ENCODE data around the gene PHF3. TPM values are rescaled to one million over a fixed set of nuclear protein-coding genes. Genes with fewer than 3 reads are reported as not detected.

The PHF3 gene, protein sequence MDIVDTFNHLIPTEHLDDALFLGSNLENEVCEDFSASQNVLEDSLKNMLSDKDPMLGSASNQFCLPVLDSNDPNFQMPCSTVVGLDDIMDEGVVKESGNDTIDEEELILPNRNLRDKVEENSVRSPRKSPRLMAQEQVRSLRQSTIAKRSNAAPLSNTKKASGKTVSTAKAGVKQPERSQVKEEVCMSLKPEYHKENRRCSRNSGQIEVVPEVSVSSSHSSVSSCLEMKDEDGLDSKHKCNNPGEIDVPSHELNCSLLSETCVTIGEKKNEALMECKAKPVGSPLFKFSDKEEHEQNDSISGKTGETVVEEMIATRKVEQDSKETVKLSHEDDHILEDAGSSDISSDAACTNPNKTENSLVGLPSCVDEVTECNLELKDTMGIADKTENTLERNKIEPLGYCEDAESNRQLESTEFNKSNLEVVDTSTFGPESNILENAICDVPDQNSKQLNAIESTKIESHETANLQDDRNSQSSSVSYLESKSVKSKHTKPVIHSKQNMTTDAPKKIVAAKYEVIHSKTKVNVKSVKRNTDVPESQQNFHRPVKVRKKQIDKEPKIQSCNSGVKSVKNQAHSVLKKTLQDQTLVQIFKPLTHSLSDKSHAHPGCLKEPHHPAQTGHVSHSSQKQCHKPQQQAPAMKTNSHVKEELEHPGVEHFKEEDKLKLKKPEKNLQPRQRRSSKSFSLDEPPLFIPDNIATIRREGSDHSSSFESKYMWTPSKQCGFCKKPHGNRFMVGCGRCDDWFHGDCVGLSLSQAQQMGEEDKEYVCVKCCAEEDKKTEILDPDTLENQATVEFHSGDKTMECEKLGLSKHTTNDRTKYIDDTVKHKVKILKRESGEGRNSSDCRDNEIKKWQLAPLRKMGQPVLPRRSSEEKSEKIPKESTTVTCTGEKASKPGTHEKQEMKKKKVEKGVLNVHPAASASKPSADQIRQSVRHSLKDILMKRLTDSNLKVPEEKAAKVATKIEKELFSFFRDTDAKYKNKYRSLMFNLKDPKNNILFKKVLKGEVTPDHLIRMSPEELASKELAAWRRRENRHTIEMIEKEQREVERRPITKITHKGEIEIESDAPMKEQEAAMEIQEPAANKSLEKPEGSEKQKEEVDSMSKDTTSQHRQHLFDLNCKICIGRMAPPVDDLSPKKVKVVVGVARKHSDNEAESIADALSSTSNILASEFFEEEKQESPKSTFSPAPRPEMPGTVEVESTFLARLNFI (N-terminal part only)
- total RNA-seq (66.6 TPM), polyA plus RNA-seq (18.5 TPM)
- long read RNA-seq, donor 1 = 0 reads
- long read RNA-seq, donor 2 = 0 reads
- long read RNA-seq, donor 3, partial matches to known transcripts = 8 of 8 reads
- long read RNA-seq, donor 3, other reads (novel, unspliced or antisense) = 0 of 8 reads
- long read RNA-seq, donor 4, partial matches to known transcripts = 0 of 1 reads
- long read RNA-seq, donor 4, other reads (novel, unspliced or antisense) = 0 of 1 reads
- long read RNA-seq, donor 5, partial matches to known transcripts = 28 of 28 reads
- long read RNA-seq, donor 5, other reads (novel, unspliced or antisense) = 0 of 28 reads
- long read RNA-seq, donor 6, full-length matches to known transcripts = 1 of 14 reads
- long read RNA-seq, donor 6, partial matches to known transcripts = 13 of 14 reads
- long read RNA-seq, donor 6, other reads (novel, unspliced or antisense) = 0 of 14 reads
- long read RNA-seq, donor 7, partial matches to known transcripts = 11 of 11 reads
- long read RNA-seq, donor 7, other reads (novel, unspliced or antisense) = 0 of 11 reads
- long read RNA-seq, donor 8, partial matches to known transcripts = 16 of 16 reads
- long read RNA-seq, donor 8, other reads (novel, unspliced or antisense) = 0 of 16 reads
- long read RNA-seq, donor 9, partial matches to known transcripts = 15 of 15 reads
- long read RNA-seq, donor 9, other reads (novel, unspliced or antisense) = 0 of 15 reads
- long read RNA-seq, donor 10, full-length matches to known transcripts = 1 of 38 reads
- long read RNA-seq, donor 10, partial matches to known transcripts = 37 of 38 reads
- long read RNA-seq, donor 10, other reads (novel, unspliced or antisense) = 0 of 38 reads

DNA sequence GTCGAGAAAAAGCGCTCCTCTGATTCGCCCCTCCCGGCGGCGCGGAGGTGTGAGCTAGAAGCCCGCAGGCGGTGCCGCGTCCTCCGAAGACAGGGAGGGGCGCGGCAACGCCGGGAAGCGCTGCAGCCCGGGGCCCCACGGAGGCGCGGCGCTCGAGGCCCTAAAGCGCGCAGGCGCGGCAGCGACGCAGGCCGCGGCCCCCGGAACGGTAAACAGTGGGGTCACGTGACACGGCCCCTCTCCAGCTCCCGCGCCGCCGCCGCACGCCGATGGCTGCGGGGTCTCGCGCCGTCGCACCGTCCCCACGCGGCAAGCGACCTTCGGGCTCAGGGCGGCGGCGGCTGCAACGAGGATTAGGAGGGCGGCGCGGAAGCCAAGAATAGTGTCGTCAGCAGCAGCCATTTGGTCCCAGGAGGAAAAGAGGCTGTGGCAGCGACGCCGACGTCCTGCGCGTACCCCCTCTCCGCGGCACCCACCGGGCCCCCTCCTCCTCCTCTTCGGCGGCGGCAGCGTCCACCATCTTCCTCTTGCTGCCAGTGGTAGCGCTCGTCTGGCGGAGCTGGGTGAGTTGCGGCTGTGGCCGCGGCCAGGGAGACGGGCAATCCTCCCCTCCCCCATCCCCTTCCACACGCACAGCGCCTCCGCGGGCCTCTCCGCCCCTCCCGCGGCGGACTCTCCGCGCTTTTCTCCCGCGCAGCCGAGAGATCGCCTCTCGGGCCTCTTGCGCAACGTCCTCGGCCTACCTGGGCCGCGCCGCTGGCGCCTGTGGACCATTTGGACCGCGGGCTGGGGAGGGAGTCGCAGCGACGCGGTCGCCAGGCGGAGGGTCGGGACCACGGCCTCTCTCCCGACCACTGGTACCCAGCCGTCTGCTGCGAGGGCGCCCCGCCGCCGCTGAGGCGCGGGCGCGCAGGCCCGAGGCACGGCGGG, at the start of gene PHF3:
Gene PHF3, plus strand, starts transcription at position 215 of the 930 bp plus-strand sequence. CDS start 10,750 bp downstream, outside the sequence.
- Histone ChIP-seq H3K9me3 (ENCODE audit: control insufficient read depth in 2 of 2, insufficient read depth in 1 of 2, low read length in 1 of 2) (no peaks in the 10 kb centered on the region), H3K4me3 (ENCODE audit: low read length in 2 of 2) (peak within 1 kb of the TSS; percentile 64 to 69), H3K27me3 (ENCODE audit: control insufficient read depth in 2 of 2, insufficient read depth in 1 of 2, low read length in 1 of 2) (no peaks in the 10 kb centered on the region), H3K4me1 (ENCODE audit: control insufficient read depth in 2 of 2, insufficient read depth in 2 of 2, low read length in 2 of 2) (peaks cover 0 to 4% of the 10 kb centered on the region in 2 donors), H3K36me3 (ENCODE audit: control insufficient read depth in 2 of 2, insufficient read depth in 2 of 2, low read length in 1 of 2) (no peaks in the 10 kb centered on the region), H3K27ac (ENCODE audit: low read depth in 1 of 2, low read length in 1 of 2) (peak within 1 kb of the TSS; percentile 95 to 98)
- peak; percentile 71 to 97 (median 92) for DNase-seq (ENCODE audit: low read depth in 6 of 9, low spot score in 9 of 9)
- under 1% methylated on average over 126 of the region's 126 CpGs for WGBS

DNA sequence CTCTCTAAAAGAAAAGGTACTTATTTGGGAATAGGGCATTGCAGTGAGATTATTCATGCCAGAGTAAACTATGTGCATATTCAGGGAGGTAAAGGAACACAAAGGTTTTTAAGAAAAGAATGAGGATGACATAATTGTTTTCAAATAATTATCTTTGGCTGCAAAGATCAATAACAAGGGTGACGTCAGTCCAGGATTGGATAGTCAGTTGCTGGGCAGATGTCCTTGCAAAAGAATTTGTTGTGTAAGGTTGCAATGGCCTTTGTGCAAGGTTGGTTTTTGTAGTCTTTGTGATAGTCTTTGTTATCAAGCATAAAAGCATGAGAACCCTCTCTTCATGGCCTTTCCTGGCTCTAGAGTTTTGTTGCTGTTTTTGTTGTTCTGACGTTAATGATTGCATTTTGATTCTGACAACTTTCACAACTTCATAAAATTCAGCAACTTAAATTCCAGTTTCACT, 45.6 kb upstream of the PHF3 start:
- H3K9me3 ChIP-seq (ENCODE audit: control insufficient read depth in 2 of 2, insufficient read depth in 1 of 2, low read length in 1 of 2) = no peaks in the 10 kb centered on the region
- no peaks in the 10 kb centered on the region for H3K4me1 ChIP-seq (ENCODE audit: control insufficient read depth in 2 of 2, insufficient read depth in 2 of 2, low read length in 2 of 2)
- no peaks in the 10 kb centered on the region for H3K36me3 ChIP-seq (ENCODE audit: control insufficient read depth in 2 of 2, insufficient read depth in 2 of 2, low read length in 1 of 2)
- H3K4me3 ChIP-seq (ENCODE audit: low read length in 2 of 2) = no peak overlapping the region
- no peaks in the 10 kb centered on the region for H3K27me3 ChIP-seq (ENCODE audit: control insufficient read depth in 2 of 2, insufficient read depth in 1 of 2, low read length in 1 of 2)
- WGBS = 96% methylated on average over 2 of the region's 2 CpGs
- no peak overlapping the region for H3K27ac ChIP-seq (ENCODE audit: low read depth in 1 of 2, low read length in 1 of 2)
- DNase-seq (ENCODE audit: low read depth in 6 of 9, low spot score in 9 of 9) = no peak

DNA sequence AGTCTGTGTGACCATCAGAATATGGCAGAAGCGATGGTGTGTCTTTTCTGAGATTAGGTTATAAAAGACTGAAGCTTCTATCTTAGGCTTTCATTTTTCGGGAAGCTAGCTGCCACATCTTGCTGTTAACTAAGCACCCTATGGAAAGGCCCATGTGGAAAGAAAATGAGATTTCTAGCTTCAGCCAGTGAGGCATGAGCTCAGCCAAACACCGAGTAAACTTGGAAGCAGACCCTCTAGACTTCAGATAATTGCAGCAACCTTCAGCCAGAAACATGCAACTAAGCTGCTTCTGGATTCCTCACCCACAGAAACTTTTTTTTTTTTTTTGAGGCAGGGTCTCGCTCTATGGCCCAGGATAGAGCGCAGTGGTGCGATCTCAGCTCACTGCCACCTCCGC, 42.7 kb upstream of the PHF3 start:
- no peaks in the 10 kb centered on the region for H3K9me3 ChIP-seq (ENCODE audit: control insufficient read depth in 2 of 2, insufficient read depth in 1 of 2, low read length in 1 of 2)
- DNase-seq (ENCODE audit: low read depth in 6 of 9, low spot score in 9 of 9) = no peak
- H3K27me3 ChIP-seq (ENCODE audit: control insufficient read depth in 2 of 2, insufficient read depth in 1 of 2, low read length in 1 of 2) = no peaks in the 10 kb centered on the region
- H3K36me3 ChIP-seq (ENCODE audit: control insufficient read depth in 2 of 2, insufficient read depth in 2 of 2, low read length in 1 of 2) = no peaks in the 10 kb centered on the region
- peaks cover 0 to 1% of the 10 kb centered on the region in 2 donors for H3K4me1 ChIP-seq (ENCODE audit: control insufficient read depth in 2 of 2, insufficient read depth in 2 of 2, low read length in 2 of 2)
- no peak overlapping the region for H3K27ac ChIP-seq (ENCODE audit: low read depth in 1 of 2, low read length in 1 of 2)
- WGBS = 99% methylated on average over 7 of the region's 7 CpGs
- H3K4me3 ChIP-seq (ENCODE audit: low read length in 2 of 2) = no peak overlapping the region

DNA sequence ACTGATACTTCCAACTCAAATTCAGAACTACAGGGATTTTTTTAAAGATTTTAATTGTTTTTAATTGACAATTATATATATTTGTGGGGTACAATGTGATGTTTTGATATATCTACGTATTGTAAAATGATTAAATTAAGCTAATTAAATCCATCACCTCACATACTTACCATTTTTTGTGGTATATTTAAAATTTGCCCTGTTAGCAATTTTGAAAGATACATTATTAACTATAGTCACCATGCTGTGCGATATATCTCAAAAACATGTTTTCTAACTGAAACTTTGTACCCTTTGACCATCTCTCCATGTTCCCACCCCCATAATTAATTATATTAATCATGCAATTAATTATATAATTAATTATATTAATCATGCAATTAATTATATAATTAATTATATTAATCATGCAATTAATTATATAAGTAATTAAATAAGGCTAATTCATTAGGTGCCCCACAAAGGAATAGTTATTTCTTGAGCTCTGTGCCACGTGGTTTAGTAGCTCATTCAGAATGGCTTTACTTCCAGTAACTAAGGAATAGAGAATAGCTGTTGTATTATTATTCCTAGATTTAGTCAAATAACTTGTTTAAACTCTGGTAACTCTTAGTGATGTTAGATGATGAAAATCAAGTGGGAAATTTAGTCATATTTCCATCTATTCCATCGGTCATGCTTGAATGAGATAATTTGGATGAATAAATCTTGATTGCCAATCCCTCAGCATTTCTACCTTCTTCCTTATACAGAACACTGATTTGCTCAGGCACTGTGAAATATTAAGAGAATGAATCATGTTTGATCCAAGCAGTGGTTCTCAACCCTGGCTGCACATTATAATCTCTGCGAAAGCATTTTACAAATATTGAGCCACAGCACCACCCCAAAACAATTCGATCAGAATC, 38.2 kb upstream of the PHF3 start:
- H3K27ac ChIP-seq (ENCODE audit: low read depth in 1 of 2, low read length in 1 of 2) = no peak overlapping the region
- 61% methylated on average over 6 of the region's 6 CpGs for WGBS
- no peak for DNase-seq (ENCODE audit: low read depth in 6 of 9, low spot score in 9 of 9)
- H3K27me3 ChIP-seq (ENCODE audit: control insufficient read depth in 2 of 2, insufficient read depth in 1 of 2, low read length in 1 of 2) = no peaks in the 10 kb centered on the region
- H3K4me3 ChIP-seq (ENCODE audit: low read length in 2 of 2) = peak overlapping the region in 1 of 2 donors; percentile 64
- H3K36me3 ChIP-seq (ENCODE audit: control insufficient read depth in 2 of 2, insufficient read depth in 2 of 2, low read length in 1 of 2) = no peaks in the 10 kb centered on the region
- peaks cover 0 to 9% of the 10 kb centered on the region in 2 donors for H3K4me1 ChIP-seq (ENCODE audit: control insufficient read depth in 2 of 2, insufficient read depth in 2 of 2, low read length in 2 of 2)
- no peaks in the 10 kb centered on the region for H3K9me3 ChIP-seq (ENCODE audit: control insufficient read depth in 2 of 2, insufficient read depth in 1 of 2, low read length in 1 of 2)

DNA sequence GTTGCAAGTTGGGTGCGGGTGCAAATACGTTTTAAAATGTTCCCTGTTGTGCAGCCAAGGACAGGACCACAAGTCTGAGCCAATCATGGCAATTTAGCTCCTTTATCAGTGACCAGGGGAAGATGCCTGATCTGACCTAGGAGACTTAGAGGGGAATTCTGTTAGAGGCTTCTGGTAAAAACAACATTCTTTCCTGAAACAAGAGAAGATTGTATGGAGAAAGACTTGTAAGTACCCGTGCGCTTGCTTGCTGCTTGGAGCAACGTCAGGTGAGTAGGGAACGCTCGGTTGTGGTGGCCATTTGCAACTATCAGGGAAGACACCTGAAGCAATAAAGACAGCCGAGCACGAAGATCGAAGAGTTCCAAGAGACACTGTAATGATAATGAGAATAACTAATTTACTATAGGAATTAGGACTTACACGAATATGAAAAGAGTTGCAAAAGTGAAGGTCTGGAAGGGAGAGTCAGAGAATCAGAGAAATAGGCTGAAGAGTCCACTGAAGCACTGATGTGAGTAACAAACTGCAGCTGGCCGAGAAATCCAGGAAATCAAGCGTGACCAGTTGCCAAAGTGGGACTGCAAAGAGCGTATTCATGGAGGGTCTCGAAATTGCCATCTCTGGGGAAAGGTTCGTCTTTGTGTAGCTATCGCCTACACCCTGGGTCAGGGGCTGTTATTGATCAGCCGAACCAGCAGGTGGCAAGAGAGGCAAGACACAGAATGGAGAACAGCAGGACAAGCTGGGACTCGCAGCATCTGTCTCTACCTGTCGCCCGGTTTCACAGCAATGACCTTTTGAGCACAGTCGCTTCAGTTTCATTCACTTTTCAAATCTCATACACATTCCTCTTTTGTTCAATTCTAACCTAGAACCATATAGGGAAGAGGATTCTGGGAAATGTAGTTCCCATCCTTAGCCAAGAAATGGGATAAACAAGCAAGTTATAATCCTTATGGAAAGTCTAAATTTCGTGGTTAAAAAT, 37.3 kb upstream of the PHF3 start:
- H3K36me3 ChIP-seq (ENCODE audit: control insufficient read depth in 2 of 2, insufficient read depth in 2 of 2, low read length in 1 of 2) = no peaks in the 10 kb centered on the region
- no peaks in the 10 kb centered on the region for H3K27me3 ChIP-seq (ENCODE audit: control insufficient read depth in 2 of 2, insufficient read depth in 1 of 2, low read length in 1 of 2)
- H3K9me3 ChIP-seq (ENCODE audit: control insufficient read depth in 2 of 2, insufficient read depth in 1 of 2, low read length in 1 of 2) = no peaks in the 10 kb centered on the region
- peak overlapping the region in 1 of 2 donors; percentile 41 for H3K27ac ChIP-seq (ENCODE audit: low read depth in 1 of 2, low read length in 1 of 2)
- H3K4me3 ChIP-seq (ENCODE audit: low read length in 2 of 2) = peak overlapping the region; percentile 45 to 64
- WGBS = 8% methylated on average over 23 of the region's 23 CpGs
- DNase-seq (ENCODE audit: low read depth in 6 of 9, low spot score in 9 of 9) = peak; percentile 51 to 87 (median 70)
- H3K4me1 ChIP-seq (ENCODE audit: control insufficient read depth in 2 of 2, insufficient read depth in 2 of 2, low read length in 2 of 2) = peaks cover 0 to 9% of the 10 kb centered on the region in 2 donors

DNA sequence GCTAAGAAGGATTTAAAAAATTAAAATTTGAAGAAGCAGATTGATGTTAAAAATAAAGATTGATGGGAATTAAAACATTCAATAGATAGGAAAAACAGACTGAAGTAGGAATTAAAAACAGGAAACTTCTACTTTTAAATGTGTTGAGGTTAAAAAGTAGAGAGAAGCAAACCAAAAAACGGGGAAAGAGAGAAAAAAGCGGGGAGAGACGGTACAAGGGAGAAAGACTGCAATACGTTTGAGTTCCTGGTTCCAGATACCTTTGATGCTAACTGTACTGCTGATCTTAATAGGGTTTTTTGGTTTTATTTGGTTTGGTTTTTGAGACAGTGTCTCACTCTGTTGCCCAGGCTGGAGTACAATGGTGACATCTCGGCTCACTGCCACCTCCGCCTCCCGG, 36.4 kb upstream of the PHF3 start:
- H3K4me1 ChIP-seq (ENCODE audit: control insufficient read depth in 2 of 2, insufficient read depth in 2 of 2, low read length in 2 of 2) = peaks cover 0 to 9% of the 10 kb centered on the region in 2 donors

More for the DNA sequence above, 36.4 kb upstream of the PHF3 start:
- Histone ChIP-seq H3K36me3 (ENCODE audit: control insufficient read depth in 2 of 2, insufficient read depth in 2 of 2, low read length in 1 of 2) (no peaks in the 10 kb centered on the region), H3K27me3 (ENCODE audit: control insufficient read depth in 2 of 2, insufficient read depth in 1 of 2, low read length in 1 of 2) (no peaks in the 10 kb centered on the region), H3K4me3 (ENCODE audit: low read length in 2 of 2) (no peak overlapping the region), H3K27ac (ENCODE audit: low read depth in 1 of 2, low read length in 1 of 2) (no peak overlapping the region), H3K9me3 (ENCODE audit: control insufficient read depth in 2 of 2, insufficient read depth in 1 of 2, low read length in 1 of 2) (no peaks in the 10 kb centered on the region)
- DNase-seq (ENCODE audit: low read depth in 6 of 9, low spot score in 9 of 9) = no peak
- 94% methylated on average over 7 of the region's 7 CpGs for WGBS
